ENCODE data around the gene RABAC1. TPM values are rescaled to one million over a fixed set of nuclear protein-coding genes. Genes with fewer than 3 reads are reported as not detected.

Gene RABAC1
- total and polyA plus RNA-seq, 4 experiments from 2014 or later = 97.4 to 256 (median 149) TPM

GRCh38 chr19:41920882-41921576 lies 38.1 kb downstream of the RABAC1 start:
- POLR2A ChIA-PET (ENCODE audit: partially characterized antibody) = interaction anchor here (1.6 to 3.3 kb wide), 2 partner anchors 9 to 12 kb away, joined by 4 to 16 read pairs; no protein-coding TSS in a partner anchor
- H3K4me3 Mint-ChIP-seq = no peak overlapping the region
- CTCF ChIA-PET (ENCODE audit: partially characterized antibody) = interaction anchor here (1.1 kb wide), 1 partner anchor 9 kb away, joined by 3 read pairs; no protein-coding TSS in a partner anchor
- peaks cover 5 to 10% (median 6%) of the 10 kb centered on the region in 4 donors for H3K4me1 Mint-ChIP-seq
- no peak overlapping the region for H3K27ac Mint-ChIP-seq
- Histone ChIP-seq H3K27ac (ENCODE audit: low read depth, low read length) (no peak overlapping the region), H3K4me1 (ENCODE audit: insufficient read depth, low read length) (peaks cover 3% of the 10 kb centered on the region), H3K4me3 (ENCODE audit: low read length in 2 of 2) (no peak overlapping the region), H3K9me3 (ENCODE audit: control insufficient read depth in 1 of 2, low read length in 2 of 2) (no peaks in the 10 kb centered on the region), H3K36me3 (ENCODE audit: insufficient read depth, low read length) (no peaks in the 10 kb centered on the region), H3K27me3 (ENCODE audit: insufficient read depth, low read length) (peaks cover 3% of the 10 kb centered on the region)
- H3K36me3 Mint-ChIP-seq = peaks cover 0 to 4% of the 10 kb centered on the region in 2 donors
- intact Hi-C loops (cut with micrococcal nuclease) = no loop called here
- H3K9me3 Mint-ChIP-seq = no peaks in the 10 kb centered on the region
- H3K27me3 Mint-ChIP-seq = peaks cover 0 to 2% of the 10 kb centered on the region in 2 donors
- peak in 1 of 5 donors; percentile 19 for DNase-seq

GRCh38 chr19:41919948-41920712 lies 39.0 kb downstream of the RABAC1 start:
- no peaks in the 10 kb centered on the region for H3K9me3 ChIP-seq (ENCODE audit: control insufficient read depth in 1 of 2, low read length in 2 of 2)
- Mint-ChIP-seq H3K27me3 (peaks cover 0 to 2% of the 10 kb centered on the region in 2 donors), H3K4me3 (no peak overlapping the region), H3K4me1 (peaks cover 5 to 10% (median 6%) of the 10 kb centered on the region in 4 donors), H3K27ac (no peak overlapping the region), H3K9me3 (no peaks in the 10 kb centered on the region), H3K36me3 (peaks cover 0 to 4% of the 10 kb centered on the region in 2 donors)
- CTCF ChIA-PET (ENCODE audit: partially characterized antibody) = no interaction called here
- no peaks in the 10 kb centered on the region for H3K36me3 ChIP-seq (ENCODE audit: insufficient read depth, low read length)
- POLR2A ChIA-PET (ENCODE audit: partially characterized antibody) = interaction anchor here (0.9 to 1.4 kb wide), 3 partner anchors 9 to 32 kb away, joined by 3 to 4 read pairs (median 3); no protein-coding TSS in a partner anchor
- H3K27ac ChIP-seq (ENCODE audit: low read depth, low read length) = no peak overlapping the region
- H3K27me3 ChIP-seq (ENCODE audit: insufficient read depth, low read length) = peaks cover 12% of the 10 kb centered on the region
- H3K4me1 ChIP-seq (ENCODE audit: insufficient read depth, low read length) = peaks cover 12% of the 10 kb centered on the region
- intact Hi-C loops (cut with micrococcal nuclease) = no loop called here
- no peak overlapping the region for H3K4me3 ChIP-seq (ENCODE audit: low read length in 2 of 2)
- DNase-seq = peak in 1 of 5 donors; percentile 46

GRCh38 chr19:41918653-41919244 lies 40.4 kb downstream of the RABAC1 start:
- H3K4me1 ChIP-seq (ENCODE audit: insufficient read depth, low read length) = peaks cover 24% of the 10 kb centered on the region

GRCh38 chr19:41918095-41918494 lies 41.0 kb downstream of the RABAC1 start:
- Histone ChIP-seq H3K27me3 (ENCODE audit: insufficient read depth, low read length) (peaks cover 23% of the 10 kb centered on the region), H3K36me3 (ENCODE audit: insufficient read depth, low read length) (no peaks in the 10 kb centered on the region), H3K9me3 (ENCODE audit: control insufficient read depth in 1 of 2, low read length in 2 of 2) (no peaks in the 10 kb centered on the region), H3K4me1 (ENCODE audit: insufficient read depth, low read length) (peaks cover 30% of the 10 kb centered on the region), H3K4me3 (ENCODE audit: low read length in 2 of 2) (no peak overlapping the region), H3K27ac (ENCODE audit: low read depth, low read length) (no peak overlapping the region)
- Mint-ChIP-seq H3K4me3 (no peak overlapping the region), H3K36me3 (peaks cover 0 to under 1% of the 10 kb centered on the region in 2 donors), H3K4me1 (peaks cover 5 to 18% (median 10%) of the 10 kb centered on the region in 4 donors), H3K9me3 (no peaks in the 10 kb centered on the region), H3K27ac (no peak overlapping the region), H3K27me3 (peaks cover 8% of the 10 kb centered on the region in 2 donors)
- ChIA-PET CTCF (ENCODE audit: partially characterized antibody) (no interaction called here), POLR2A (ENCODE audit: partially characterized antibody) (interaction anchor here (1.0 kb wide), 1 partner anchor 30 kb away, joined by 3 read pairs; no protein-coding TSS in a partner anchor)
- DNase-seq = no peak
- intact Hi-C loops (cut with micrococcal nuclease) = no loop called here

More at GRCh38 chr19:41918653-41919244, 40.4 kb downstream of the RABAC1 start:
- H3K36me3 Mint-ChIP-seq = peaks cover 0 to 4% of the 10 kb centered on the region in 2 donors
- no peaks in the 10 kb centered on the region for H3K9me3 ChIP-seq (ENCODE audit: control insufficient read depth in 1 of 2, low read length in 2 of 2)
- CTCF ChIA-PET (ENCODE audit: partially characterized antibody) = interaction anchor here (1.0 kb wide), 1 partner anchor 32 kb away, joined by 3 read pairs; no protein-coding TSS in a partner anchor
- peaks cover 9 to 13% (median 11%) of the 10 kb centered on the region in 4 donors for H3K4me1 Mint-ChIP-seq
- H3K9me3 Mint-ChIP-seq = no peaks in the 10 kb centered on the region
- POLR2A ChIA-PET (ENCODE audit: partially characterized antibody) = interaction anchor here (0.9 to 1.4 kb wide), 3 partner anchors 7 to 58 kb away, joined by 3 to 4 read pairs (median 4); partner anchors contain the start of gene RPS19
- no peak overlapping the region for H3K4me3 ChIP-seq (ENCODE audit: low read length in 2 of 2)
- no peak overlapping the region for H3K27ac Mint-ChIP-seq
- H3K27me3 ChIP-seq (ENCODE audit: insufficient read depth, low read length) = peaks cover 21% of the 10 kb centered on the region
- peak in 1 of 5 donors; percentile 14 for DNase-seq
- H3K27me3 Mint-ChIP-seq = peaks cover 5 to 6% of the 10 kb centered on the region in 2 donors
- no peak overlapping the region for H3K4me3 Mint-ChIP-seq
- no peaks in the 10 kb centered on the region for H3K36me3 ChIP-seq (ENCODE audit: insufficient read depth, low read length)
- H3K27ac ChIP-seq (ENCODE audit: low read depth, low read length) = no peak overlapping the region
- intact Hi-C loops (cut with micrococcal nuclease) = no loop called here

GRCh38 chr19:41917676-41918075 lies 41.4 kb downstream of the RABAC1 start:
- peaks cover 7 to 8% of the 10 kb centered on the region in 2 donors for H3K27me3 Mint-ChIP-seq
- H3K4me1 Mint-ChIP-seq = peaks cover 4 to 22% (median 9%) of the 10 kb centered on the region in 4 donors
- ChIA-PET POLR2A (ENCODE audit: partially characterized antibody) (interaction anchor here (1.0 kb wide), 1 partner anchor 30 kb away, joined by 3 read pairs; no protein-coding TSS in a partner anchor), CTCF (ENCODE audit: partially characterized antibody) (no interaction called here)
- Histone ChIP-seq H3K4me1 (ENCODE audit: insufficient read depth, low read length) (peaks cover 30% of the 10 kb centered on the region), H3K9me3 (ENCODE audit: control insufficient read depth in 1 of 2, low read length in 2 of 2) (no peaks in the 10 kb centered on the region), H3K36me3 (ENCODE audit: insufficient read depth, low read length) (no peaks in the 10 kb centered on the region), H3K4me3 (ENCODE audit: low read length in 2 of 2) (no peak overlapping the region), H3K27me3 (ENCODE audit: insufficient read depth, low read length) (peaks cover 23% of the 10 kb centered on the region), H3K27ac (ENCODE audit: low read depth, low read length) (no peak overlapping the region)
- H3K36me3 Mint-ChIP-seq = no peaks in the 10 kb centered on the region
- no peaks in the 10 kb centered on the region for H3K9me3 Mint-ChIP-seq
- H3K27ac Mint-ChIP-seq = no peak overlapping the region
- intact Hi-C loops (cut with micrococcal nuclease) = no loop called here
- peak in 1 of 5 donors; percentile 37 for DNase-seq
- H3K4me3 Mint-ChIP-seq = no peak overlapping the region

- no peaks in the 10 kb centered on the region for H3K36me3 Mint-ChIP-seq
- DNase-seq = no peak
Measured at GRCh38 chr19:41915776-41916414, 43.2 kb downstream of the RABAC1 start.

More at GRCh38 chr19:41915776-41916414, 43.2 kb downstream of the RABAC1 start:
- Mint-ChIP-seq H3K4me1 (peaks cover 18 to 34% (median 20%) of the 10 kb centered on the region in 4 donors), H3K27ac (no peak overlapping the region), H3K9me3 (peaks cover 0 to 2% (median 0%) of the 10 kb centered on the region in 8 donors), H3K27me3 (peaks cover 7 to 14% of the 10 kb centered on the region in 2 donors), H3K4me3 (no peak overlapping the region)
- Histone ChIP-seq H3K4me3 (ENCODE audit: low read length in 2 of 2) (peak overlapping the region in 1 of 2 donors; percentile 22), H3K27ac (ENCODE audit: low read depth, low read length) (no peak overlapping the region), H3K4me1 (ENCODE audit: insufficient read depth, low read length) (peaks cover 45% of the 10 kb centered on the region), H3K36me3 (ENCODE audit: insufficient read depth, low read length) (no peaks in the 10 kb centered on the region), H3K9me3 (ENCODE audit: control insufficient read depth in 1 of 2, low read length in 2 of 2) (no peaks in the 10 kb centered on the region), H3K27me3 (ENCODE audit: insufficient read depth, low read length) (peaks cover 23% of the 10 kb centered on the region)
- intact Hi-C loops (cut with micrococcal nuclease) = loop anchor here (2.0 kb wide), 1 partner anchor 13 kb away; the partner anchor contains the start of gene ERFL
- ChIA-PET POLR2A (ENCODE audit: partially characterized antibody) (no interaction called here), CTCF (ENCODE audit: partially characterized antibody) (no interaction called here)

All from CD4-positive, alpha-beta memory T cell (primary cell).